Endometrial microvascular endothelial cells (primary cell): ENCODE measurements around the gene GNMT. TPM values are rescaled to one million over a fixed set of nuclear protein-coding genes. Genes with fewer than 3 reads are reported as not detected.
"Not testable (repeated sequence)": the region's sequence is repeated elsewhere in the genome, so short reads cannot be mapped to it uniquely, and the experiment has no call there.

Experiments used
- in situ Hi-C: cut with HindIII; loops from 2 replicates; pipeline ENCODE4 v1.10.0; 2017; ENCODE audit warnings: low sequenced_read_pairs, low pct_unique_long_range_greater_than_20kb; ENCODE audit errors: inconsistent ontology term
- total RNA-seq: library from RNA; depleted of rRNA; stranded (reverse); fragments of >200 nt; gene quantifications from one replicate; pipeline ENCODE4 v1.2.3, GENCODE V29; 2015; ENCODE audit errors: inconsistent ontology term

Gene GNMT
- total RNA-seq, 1 donor from 2014 or later: 0.84 TPM

- in situ Hi-C loops: no loop called here
Observed at GRCh38 chr6:42970871-42971612, 10.5 kb downstream of the GNMT start.

- in situ Hi-C loops: no loop called here
Observed at GRCh38 chr6:42971746-42972327, 11.3 kb downstream of the GNMT start.

- in situ Hi-C loops: no loop called here
Observed at GRCh38 chr6:42973926-42974325, 13.4 kb downstream of the GNMT start.

- in situ Hi-C loops: no loop called here
Observed at GRCh38 chr6:42974919-42975505, 14.5 kb downstream of the GNMT start.

GRCh38 chr6:42978487-42978838 lies 17.9 kb downstream of the GNMT start:
- in situ Hi-C loops: no loop called here

GRCh38 chr6:42978839-42979522 lies 18.4 kb downstream of the GNMT start, which contains the start of gene PEX6:
Gene PEX6 (minus strand): TSS chr6:42979181. CDS start chr6:42979150, 31 bp downstream.
- in situ Hi-C loops: no loop called here

- in situ Hi-C loops: no loop called here
Observed at GRCh38 chr6:42979523-42980177, 19.1 kb downstream of the GNMT start.

GRCh38 chr6:42981836-42982235 lies 21.3 kb downstream of the GNMT start:
- in situ Hi-C loops: no loop called here

GRCh38 chr6:42984001-42984923 lies 23.7 kb downstream of the GNMT start, which contains the start of gene PPP2R5D:
Gene PPP2R5D (plus strand): TSS chr6:42984570. CDS start chr6:42984678, 108 bp downstream.
- in situ Hi-C loops: no loop called here

- in situ Hi-C loops: no loop called here
Observed at GRCh38 chr6:42984924-42985475, 24.4 kb downstream of the GNMT start.

GRCh38 chr6:42987533-42988451 lies 27.2 kb downstream of the GNMT start:
- in situ Hi-C loops: no loop called here

- in situ Hi-C loops: no loop called here
Observed at GRCh38 chr6:42988486-42989020, 28.0 kb downstream of the GNMT start.

- in situ Hi-C loops: no loop called here
Observed at GRCh38 chr6:42989923-42990322, 29.4 kb downstream of the GNMT start.

- in situ Hi-C loops: no loop called here
Observed at GRCh38 chr6:42993445-42993844, 32.9 kb downstream of the GNMT start.

- in situ Hi-C loops: no loop called here
Observed at GRCh38 chr6:42996513-42996912, 36.0 kb downstream of the GNMT start.

- in situ Hi-C loops: not testable (repeated sequence)
Observed at GRCh38 chr6:42998205-42998604, 37.7 kb downstream of the GNMT start.

- in situ Hi-C loops: no loop called here
Observed at GRCh38 chr6:43001843-43002242, 41.3 kb downstream of the GNMT start.
